MM.1S (cell line): ENCODE data around the gene TM4SF18.

Experiments used
- EZH2 ChIP-seq: fragments of 300-600 bp; sonication (generic); optimal IDR thresholded peaks from 2 replicates; pipeline ENCODE3; 2017; ENCODE audit warnings: low read depth, mild to moderate bottlenecking, antibody characterized with exemption, low read length, mixed read lengths
- EZH2phosphoT487 ChIP-seq: fragments of 300-600 bp; sonication (generic); IDR thresholded peaks from 2 replicates; pipeline ENCODE4 v1.6.1; 2018; ENCODE audit warnings: antibody characterized with exemption, low read length
- TF ChIP-seq, protein P1 (sequence below): fragments of 300-600 bp; sonication (generic); IDR thresholded peaks from 2 replicates; pipeline ENCODE4 v1.5.1; 2016; ENCODE audit warnings: antibody characterized with exemption, low read length, mixed read lengths

DNA sequence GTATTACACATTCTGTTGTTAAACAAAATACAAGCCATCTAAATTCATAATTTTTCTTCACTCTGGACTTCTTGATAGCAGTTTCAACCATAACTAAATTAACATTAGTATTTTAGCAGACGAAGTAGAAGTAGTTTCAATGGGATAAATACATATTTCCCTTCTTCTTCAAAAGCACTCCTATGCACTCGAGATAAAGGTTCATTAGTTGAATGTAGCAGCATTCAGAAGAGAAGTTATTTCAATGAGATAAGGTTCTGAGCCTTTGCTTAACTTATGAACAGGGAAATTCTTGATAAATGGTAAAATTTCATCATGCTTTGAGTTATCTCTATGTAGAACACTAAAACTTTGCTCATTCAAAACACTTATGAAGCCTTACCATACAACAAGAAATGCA lies 11.8 kb downstream of the TM4SF18 start:
- TF ChIP-seq, protein P1, sequence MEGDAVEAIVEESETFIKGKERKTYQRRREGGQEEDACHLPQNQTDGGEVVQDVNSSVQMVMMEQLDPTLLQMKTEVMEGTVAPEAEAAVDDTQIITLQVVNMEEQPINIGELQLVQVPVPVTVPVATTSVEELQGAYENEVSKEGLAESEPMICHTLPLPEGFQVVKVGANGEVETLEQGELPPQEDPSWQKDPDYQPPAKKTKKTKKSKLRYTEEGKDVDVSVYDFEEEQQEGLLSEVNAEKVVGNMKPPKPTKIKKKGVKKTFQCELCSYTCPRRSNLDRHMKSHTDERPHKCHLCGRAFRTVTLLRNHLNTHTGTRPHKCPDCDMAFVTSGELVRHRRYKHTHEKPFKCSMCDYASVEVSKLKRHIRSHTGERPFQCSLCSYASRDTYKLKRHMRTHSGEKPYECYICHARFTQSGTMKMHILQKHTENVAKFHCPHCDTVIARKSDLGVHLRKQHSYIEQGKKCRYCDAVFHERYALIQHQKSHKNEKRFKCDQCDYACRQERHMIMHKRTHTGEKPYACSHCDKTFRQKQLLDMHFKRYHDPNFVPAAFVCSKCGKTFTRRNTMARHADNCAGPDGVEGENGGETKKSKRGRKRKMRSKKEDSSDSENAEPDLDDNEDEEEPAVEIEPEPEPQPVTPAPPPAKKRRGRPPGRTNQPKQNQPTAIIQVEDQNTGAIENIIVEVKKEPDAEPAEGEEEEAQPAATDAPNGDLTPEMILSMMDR = no peak
- TF ChIP-seq EZH2 = no peak
- no peak for TF ChIP-seq EZH2phosphoT487
